GM12878 (cell line): Measurements from ENCODE around the gene ZNF324.

Experiments
- SMAD1 ChIP-seq: fragments of 450-650 bp; IDR thresholded peaks from 2 replicates; pipeline ENCODE4 v1.6.1; 2018; ENCODE audit warnings: mild to moderate bottlenecking, low read depth; ENCODE audit not compliant: partially characterized antibody
- ZNF207 ChIP-seq: fragments of 450-650 bp; IDR thresholded peaks from 2 replicates; pipeline ENCODE4 v1.6.1; 2014; ENCODE audit warnings: antibody characterized with exemption, mild to moderate bottlenecking, borderline replicate concordance

DNA sequence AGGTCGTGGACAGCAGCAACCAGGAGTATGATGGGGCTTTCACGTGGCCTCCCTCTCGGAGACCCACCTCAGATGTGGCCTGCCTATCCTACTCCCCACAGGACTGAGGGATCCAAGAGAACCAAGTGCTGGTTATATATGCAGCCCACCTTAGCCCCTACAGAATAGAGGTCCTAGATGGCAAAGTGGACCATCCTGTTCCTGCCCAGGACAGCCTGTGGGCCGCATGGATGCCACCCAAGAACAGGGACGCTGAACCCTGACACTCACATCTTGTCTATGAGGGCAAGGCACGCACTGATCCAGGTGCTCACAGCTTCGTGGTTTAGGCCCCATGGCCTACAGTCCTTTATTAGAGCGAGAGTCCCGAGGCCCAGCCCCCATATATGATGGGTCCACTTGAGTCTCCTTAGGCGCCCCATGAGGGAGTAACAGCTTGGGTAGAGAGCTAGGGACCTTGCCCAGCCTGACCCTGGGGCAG lies 46.4 kb downstream of the ZNF324 start:
- TF ChIP-seq SMAD1 (no peak), ZNF207 (no peak)
